Measurements from ENCODE around the gene HDGFL1.

HDGFL1 gene

DNA sequence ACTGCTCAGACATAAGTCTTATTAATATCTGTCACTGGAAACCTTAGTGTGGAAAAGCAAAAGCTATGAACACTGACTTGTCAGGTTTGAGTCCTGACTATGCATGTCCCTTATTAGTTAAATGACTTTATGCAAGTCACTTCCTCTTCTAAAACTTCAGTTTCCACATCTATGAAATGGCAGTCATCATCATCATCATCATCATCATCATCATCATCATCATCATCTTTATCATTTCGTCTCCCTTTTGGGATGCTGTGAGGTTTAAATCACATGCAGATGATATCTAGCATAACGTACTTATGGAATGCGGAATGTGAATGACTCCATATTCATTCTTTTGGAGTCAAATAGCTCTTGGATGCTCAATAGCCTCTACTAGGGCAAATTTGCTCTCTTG lies 24.5 kb downstream of the HDGFL1 start:
- no peak for DNase-seq

GRCh38 chr6:22596011-22596410 lies 26.6 kb downstream of the HDGFL1 start:
- no peak for DNase-seq

DNA sequence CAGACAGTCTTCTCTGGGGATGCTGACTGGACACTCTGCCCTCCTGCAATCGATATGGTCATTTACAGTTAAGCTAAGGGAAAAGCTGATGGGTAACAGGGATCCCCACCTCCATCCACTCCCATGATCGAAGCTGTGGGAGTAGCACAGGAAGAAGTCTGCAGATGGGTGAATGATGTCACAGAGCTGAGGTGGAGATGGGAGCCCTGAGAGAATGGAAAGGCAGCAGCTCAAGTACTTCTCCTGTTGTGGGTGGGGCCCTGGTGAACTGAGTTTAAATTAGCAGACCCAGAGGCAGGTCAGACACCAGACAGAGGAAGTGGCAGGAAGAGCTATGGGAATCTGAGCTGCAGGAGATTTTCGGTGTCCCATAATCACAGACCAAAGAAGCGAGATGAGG lies 29.0 kb downstream of the HDGFL1 start:
- DNase-seq, result no peak

DNA sequence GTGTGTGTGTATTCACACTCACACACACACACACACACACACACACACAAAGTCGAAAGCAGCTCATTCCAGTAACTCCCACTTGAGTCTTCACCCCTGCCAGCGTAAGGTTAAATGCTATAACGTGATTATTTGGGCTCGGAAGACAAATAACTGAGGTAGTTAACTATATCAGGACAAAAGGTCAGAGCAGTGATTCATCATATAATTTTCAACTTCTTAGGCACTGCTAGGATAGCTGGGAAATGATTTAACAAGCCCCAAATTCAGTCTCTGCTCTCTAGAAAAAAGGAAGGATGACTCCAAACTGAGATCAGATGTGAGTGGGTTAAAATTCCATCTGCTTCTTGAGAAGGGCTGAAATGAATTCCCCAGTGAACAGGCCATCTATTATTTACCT lies 30.7 kb downstream of the HDGFL1 start:
- DNase-seq, result no peak

- DNase-seq, result no peak
These were observed 32.6 kb downstream of the HDGFL1 start for GRCh38 chr6:22601984-22602383.

DNA sequence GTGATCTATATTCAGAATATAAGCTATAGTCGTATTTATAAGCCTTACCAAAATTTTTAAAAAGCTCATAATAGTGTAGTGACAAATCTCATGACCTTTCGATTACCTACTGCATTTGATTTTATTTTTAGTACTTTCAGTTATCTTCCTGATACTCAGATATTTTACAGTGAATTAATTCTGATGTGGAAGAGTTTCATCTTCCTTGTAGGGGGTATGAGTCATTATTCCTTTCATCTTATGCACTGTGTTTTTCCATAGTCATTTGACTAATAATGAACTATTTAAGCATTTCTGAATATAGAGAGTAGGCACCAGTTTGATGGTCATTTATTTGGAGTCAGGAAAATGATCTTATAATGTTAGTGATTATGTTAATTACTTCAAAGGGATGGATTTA lies 36.4 kb downstream of the HDGFL1 start:
- DNase-seq, result no peak

DNA sequence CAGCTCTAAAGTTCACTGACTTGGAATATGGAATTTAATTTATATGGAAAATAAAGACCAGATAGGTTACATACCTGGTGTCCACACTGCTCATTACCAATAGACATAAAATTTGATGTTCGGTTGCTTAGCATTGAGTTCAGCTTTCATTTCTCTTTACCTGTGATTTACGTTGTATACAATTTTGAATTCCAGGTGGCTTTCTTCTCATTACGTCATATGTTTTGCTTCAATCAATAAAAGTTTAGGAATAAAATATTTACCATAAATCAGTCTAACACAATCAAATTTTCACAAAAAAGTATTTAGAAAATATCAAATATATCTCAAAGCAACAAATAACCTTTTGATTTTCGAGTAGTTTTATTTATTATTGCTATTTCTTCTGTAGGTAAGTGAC lies 40.8 kb downstream of the HDGFL1 start:
- no peak for DNase-seq

DNA sequence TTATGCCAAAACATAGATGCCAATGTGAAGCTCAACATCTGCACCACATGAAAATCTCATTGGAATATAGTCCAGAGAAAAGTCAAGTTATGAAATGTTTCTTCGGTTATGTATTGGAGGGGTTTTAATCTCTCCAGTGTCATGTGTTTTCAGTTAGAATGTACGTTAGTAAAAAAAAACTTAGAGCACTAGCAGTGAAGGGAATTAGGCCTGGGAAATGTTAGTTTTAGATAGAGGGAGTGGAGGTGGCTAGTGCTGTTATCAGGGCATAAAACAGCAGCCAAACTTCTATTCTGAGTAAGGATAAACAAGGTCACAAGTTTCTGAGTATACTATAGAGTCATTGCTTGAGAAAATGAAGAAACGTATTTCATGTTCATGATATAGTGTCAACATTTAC lies 42.9 kb downstream of the HDGFL1 start:
- DNase-seq, result no peak

DNA sequence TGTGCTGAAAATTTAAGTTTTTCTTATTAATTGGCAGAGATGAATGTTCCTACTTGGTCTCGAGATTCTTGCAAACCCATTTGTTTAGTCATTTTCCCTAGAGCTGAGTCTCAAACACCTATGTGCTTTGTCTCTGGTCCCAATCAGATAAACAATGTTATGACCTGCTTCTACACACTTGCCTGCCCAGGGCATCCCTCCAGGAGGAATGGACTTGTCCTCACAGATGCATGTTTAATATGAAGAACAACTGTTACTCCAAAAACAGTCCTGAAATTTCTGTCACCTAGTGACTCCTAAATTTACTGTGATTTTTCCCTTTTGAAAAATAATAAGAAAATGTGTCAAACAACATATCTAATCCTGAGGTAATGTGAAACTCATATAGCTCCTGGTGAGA lies 43.7 kb downstream of the HDGFL1 start:
- DNase-seq, result no peak

DNA sequence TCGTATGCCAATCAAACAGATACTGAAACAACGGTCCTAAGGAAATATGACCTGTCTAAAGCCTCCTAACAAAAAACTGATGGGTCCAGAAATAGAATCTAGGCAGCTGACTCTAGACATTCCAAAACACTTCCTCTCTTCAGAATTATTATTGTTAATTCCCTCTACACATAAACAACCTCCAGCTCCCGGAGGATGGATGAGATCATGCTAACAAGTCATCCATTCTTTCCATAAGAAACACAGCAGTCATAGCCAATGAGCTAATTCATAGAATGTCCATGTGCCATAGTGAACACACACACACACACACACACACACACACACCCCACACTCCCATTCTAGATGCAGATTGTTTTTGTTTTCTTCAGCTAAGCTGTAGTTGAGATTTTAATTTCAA lies 44.3 kb downstream of the HDGFL1 start:
- DNase-seq, result no peak

GRCh38 chr6:22614547-22614946 lies 45.2 kb downstream of the HDGFL1 start:
- no peak for DNase-seq

- no peak for DNase-seq
These were observed 51.7 kb downstream of the HDGFL1 start for GRCh38 chr6:22621028-22621427.
